Measurements from ENCODE around the gene COLEC11.

COLEC11 gene

GRCh38 chr2:3641181-3641580 lies 46.3 kb downstream of the COLEC11 start:
- no peak for DNase-seq

GRCh38 chr2:3641841-3642421 lies 47.0 kb downstream of the COLEC11 start:
- no peak for DNase-seq

- DNase-seq = no peak
Measured at GRCh38 chr2:3642521-3643215, 47.8 kb downstream of the COLEC11 start.

GRCh38 chr2:3643371-3644245 lies 48.7 kb downstream of the COLEC11 start:
- no peak for DNase-seq

GRCh38 chr2:3644246-3644525 lies 49.3 kb downstream of the COLEC11 start:
- DNase-seq = no peak

- no peak for DNase-seq
Measured at GRCh38 chr2:3644891-3645605, 50.1 kb downstream of the COLEC11 start.

- no peak for DNase-seq
Measured at GRCh38 chr2:3645745-3646389, 51.0 kb downstream of the COLEC11 start.

- no peak for DNase-seq
Measured at GRCh38 chr2:3646446-3646845, 51.5 kb downstream of the COLEC11 start.

- DNase-seq = no peak
Measured at GRCh38 chr2:3647246-3647645, 52.3 kb downstream of the COLEC11 start.

GRCh38 chr2:3647831-3648651 lies 53.1 kb downstream of the COLEC11 start:
- no peak for DNase-seq

- no peak for DNase-seq
Measured at GRCh38 chr2:3648652-3649177, 53.8 kb downstream of the COLEC11 start.

- no peak for DNase-seq
Measured at GRCh38 chr2:3649581-3649980, 54.7 kb downstream of the COLEC11 start.

- DNase-seq = no peak
Measured at GRCh38 chr2:3650140-3650920, 55.4 kb downstream of the COLEC11 start.

- peak; percentile 37 for DNase-seq
Measured at GRCh38 chr2:3651691-3652648, 57.1 kb downstream of the COLEC11 start.

GRCh38 chr2:3652896-3653625 lies 58.1 kb downstream of the COLEC11 start:
- no peak for DNase-seq

- no peak for DNase-seq
Measured at GRCh38 chr2:3654011-3654410, 59.1 kb downstream of the COLEC11 start.

- no peak for DNase-seq
Measured at GRCh38 chr2:3654531-3655225, 59.8 kb downstream of the COLEC11 start.

Data from activated effector memory CD4-positive, alpha-beta T cell treated with Interleukin-2 at 50 U/mL for 16 hours (primary cell).